ENCODE results near the gene AIFM2. TPM values are rescaled to one million over a fixed set of nuclear protein-coding genes. Genes with fewer than 3 reads are reported as not detected.

AIFM2 gene
- total and polyA plus RNA-seq, 2 of the 13 experiments (the other 11 are each of a cell fraction or from before 2014, with no cell fraction given): 20.3 to 29.5 TPM

DNA sequence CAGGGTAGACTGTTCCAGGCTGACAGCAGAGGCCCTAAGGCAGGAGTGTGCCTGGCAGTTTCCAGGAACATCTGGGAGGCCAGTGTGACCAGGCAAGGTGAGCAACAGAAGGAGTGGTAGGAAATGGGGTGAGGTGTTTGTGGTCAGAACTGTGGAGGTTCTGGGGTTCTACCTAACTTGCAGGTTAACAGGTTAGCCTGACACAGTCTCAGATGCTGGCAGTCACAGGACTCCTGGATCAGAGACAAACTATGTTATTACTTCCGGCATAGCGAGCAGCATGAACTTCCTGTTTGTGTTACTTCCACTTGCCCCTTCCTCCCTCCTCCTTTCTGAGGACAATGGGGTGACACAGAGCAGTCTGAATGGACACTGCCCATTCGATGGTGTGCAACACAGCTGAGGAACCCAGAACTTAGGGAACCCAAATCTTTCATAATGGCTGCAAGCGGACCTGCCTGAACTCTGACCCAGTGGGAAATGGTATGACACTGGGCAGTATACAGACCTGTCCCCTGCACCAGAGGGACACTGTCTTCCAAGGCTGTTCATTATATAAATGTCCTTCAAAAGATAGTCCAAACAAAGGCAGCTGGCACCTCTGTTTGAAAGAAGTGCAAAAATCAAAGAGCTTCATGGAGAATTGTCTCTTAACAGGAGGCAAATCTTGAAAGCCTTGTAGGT lies 41.6 kb upstream of the AIFM2 start (continued):
- TF ChIP-seq, protein P1, sequence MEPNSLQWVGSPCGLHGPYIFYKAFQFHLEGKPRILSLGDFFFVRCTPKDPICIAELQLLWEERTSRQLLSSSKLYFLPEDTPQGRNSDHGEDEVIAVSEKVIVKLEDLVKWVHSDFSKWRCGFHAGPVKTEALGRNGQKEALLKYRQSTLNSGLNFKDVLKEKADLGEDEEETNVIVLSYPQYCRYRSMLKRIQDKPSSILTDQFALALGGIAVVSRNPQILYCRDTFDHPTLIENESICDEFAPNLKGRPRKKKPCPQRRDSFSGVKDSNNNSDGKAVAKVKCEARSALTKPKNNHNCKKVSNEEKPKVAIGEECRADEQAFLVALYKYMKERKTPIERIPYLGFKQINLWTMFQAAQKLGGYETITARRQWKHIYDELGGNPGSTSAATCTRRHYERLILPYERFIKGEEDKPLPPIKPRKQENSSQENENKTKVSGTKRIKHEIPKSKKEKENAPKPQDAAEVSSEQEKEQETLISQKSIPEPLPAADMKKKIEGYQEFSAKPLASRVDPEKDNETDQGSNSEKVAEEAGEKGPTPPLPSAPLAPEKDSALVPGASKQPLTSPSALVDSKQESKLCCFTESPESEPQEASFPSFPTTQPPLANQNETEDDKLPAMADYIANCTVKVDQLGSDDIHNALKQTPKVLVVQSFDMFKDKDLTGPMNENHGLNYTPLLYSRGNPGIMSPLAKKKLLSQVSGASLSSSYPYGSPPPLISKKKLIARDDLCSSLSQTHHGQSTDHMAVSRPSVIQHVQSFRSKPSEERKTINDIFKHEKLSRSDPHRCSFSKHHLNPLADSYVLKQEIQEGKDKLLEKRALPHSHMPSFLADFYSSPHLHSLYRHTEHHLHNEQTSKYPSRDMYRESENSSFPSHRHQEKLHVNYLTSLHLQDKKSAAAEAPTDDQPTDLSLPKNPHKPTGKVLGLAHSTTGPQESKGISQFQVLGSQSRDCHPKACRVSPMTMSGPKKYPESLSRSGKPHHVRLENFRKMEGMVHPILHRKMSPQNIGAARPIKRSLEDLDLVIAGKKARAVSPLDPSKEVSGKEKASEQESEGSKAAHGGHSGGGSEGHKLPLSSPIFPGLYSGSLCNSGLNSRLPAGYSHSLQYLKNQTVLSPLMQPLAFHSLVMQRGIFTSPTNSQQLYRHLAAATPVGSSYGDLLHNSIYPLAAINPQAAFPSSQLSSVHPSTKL (CRISPR knock-in tag; IDR thresholded peaks at IDR 0.05): peak; percentile 50; the same call in 1 of the 2 replicates
- TF ChIP-seq ZNF251 (CRISPR knock-in tag; IDR thresholded peaks at IDR 0.05) (no peak), ZSCAN25 (CRISPR knock-in tag; IDR thresholded peaks at IDR 0.05) (peak; percentile 43; the same call in 1 of the 2 replicates), RFXAP (CRISPR knock-in tag; IDR thresholded peaks at IDR 0.05; ENCODE audit: borderline replicate concordance) (no peak), MIER3 (CRISPR knock-in tag; IDR thresholded peaks at IDR 0.05; ENCODE audit: borderline replicate concordance) (peak; percentile 40; the same call in 1 of the 2 replicates), PCBP1 (IDR thresholded peaks at IDR 0.05; ENCODE audit: borderline replicate concordance, low read depth, low read length) (no peak), ZNF510 (CRISPR knock-in tag; IDR thresholded peaks at IDR 0.05; ENCODE audit: low read depth) (0 out of 2 replicates have a peak, but pooled peaks have one; percentile 21), ZFP91 (CRISPR knock-in tag; IDR thresholded peaks at IDR 0.05; ENCODE audit: borderline replicate concordance) (peak; percentile 46; the same call in 1 of the 2 replicates), SMAD3 (CRISPR knock-in tag; IDR thresholded peaks at IDR 0.05) (no peak), ZNF343 (CRISPR knock-in tag; IDR thresholded peaks at IDR 0.05) (0 out of 2 replicates have a peak, but pooled peaks have one; percentile 22), GTF3A (CRISPR knock-in tag; conservative IDR thresholded peaks at IDR 0.05) (0 out of 2 replicates have a peak, but pooled peaks have one; percentile 42), CEBPZ (IDR thresholded peaks at IDR 0.05; ENCODE audit: low read length) (no peak), ERF (CRISPR knock-in tag; IDR thresholded peaks at IDR 0.05) (peak; percentile 60; the same call in 1 of the 2 replicates), CBX5 (CRISPR knock-in tag; IDR thresholded peaks at IDR 0.05; ENCODE audit: borderline replicate concordance) (no peak)
- TF ChIP-seq, protein P2, sequence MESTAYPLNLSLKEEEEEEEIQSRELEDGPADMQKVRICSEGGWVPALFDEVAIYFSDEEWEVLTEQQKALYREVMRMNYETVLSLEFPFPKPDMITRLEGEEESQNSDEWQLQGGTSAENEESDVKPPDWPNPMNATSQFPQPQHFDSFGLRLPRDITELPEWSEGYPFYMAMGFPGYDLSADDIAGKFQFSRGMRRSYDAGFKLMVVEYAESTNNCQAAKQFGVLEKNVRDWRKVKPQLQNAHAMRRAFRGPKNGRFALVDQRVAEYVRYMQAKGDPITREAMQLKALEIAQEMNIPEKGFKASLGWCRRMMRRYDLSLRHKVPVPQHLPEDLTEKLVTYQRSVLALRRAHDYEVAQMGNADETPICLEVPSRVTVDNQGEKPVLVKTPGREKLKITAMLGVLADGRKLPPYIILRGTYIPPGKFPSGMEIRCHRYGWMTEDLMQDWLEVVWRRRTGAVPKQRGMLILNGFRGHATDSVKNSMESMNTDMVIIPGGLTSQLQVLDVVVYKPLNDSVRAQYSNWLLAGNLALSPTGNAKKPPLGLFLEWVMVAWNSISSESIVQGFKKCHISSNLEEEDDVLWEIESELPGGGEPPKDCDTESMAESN (CRISPR knock-in tag; conservative IDR thresholded peaks at IDR 0.05): 0 out of 2 replicates have a peak, but pooled peaks have one; percentile 11
- TF ChIP-seq, protein P3, sequence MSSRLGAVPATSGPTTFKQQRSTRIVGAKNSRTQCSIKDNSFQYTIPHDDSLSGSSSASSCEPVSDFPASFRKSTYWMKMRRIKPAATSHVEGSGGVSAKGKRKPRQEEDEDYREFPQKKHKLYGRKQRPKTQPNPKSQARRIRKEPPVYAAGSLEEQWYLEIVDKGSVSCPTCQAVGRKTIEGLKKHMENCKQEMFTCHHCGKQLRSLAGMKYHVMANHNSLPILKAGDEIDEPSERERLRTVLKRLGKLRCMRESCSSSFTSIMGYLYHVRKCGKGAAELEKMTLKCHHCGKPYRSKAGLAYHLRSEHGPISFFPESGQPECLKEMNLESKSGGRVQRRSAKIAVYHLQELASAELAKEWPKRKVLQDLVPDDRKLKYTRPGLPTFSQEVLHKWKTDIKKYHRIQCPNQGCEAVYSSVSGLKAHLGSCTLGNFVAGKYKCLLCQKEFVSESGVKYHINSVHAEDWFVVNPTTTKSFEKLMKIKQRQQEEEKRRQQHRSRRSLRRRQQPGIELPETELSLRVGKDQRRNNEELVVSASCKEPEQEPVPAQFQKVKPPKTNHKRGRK (CRISPR knock-in tag; IDR thresholded peaks at IDR 0.05): peak; percentile 37; the same call in 1 of the 2 replicates

Data from HepG2 (cell line).